B cell (primary cell): ENCODE data around the gene UNCX. TPM values are rescaled to one million over a fixed set of nuclear protein-coding genes. Genes with fewer than 3 reads are reported as not detected.
"Not testable (repeated sequence)": the region's sequence is repeated elsewhere in the genome, so short reads cannot be mapped to it uniquely, and the experiment has no call there.

Experiments used
- ATAC-seq: fragments of 200-7000 bp; cut with Tn5 transposase; one replicate; pipeline ENCODE4 v1.10.0; 2021; ENCODE audit warnings: low read depth, mild to moderate bottlenecking, moderate number of reproducible peaks, moderate library complexity
- CTCF ChIA-PET: fragments of 350-600 bp; sonication (Branson Sonifier 250); formaldehyde crosslinking; loops from one replicate; lab custom pipeline; 2021; ENCODE audit warnings: antibody characterized with exemption, inconsistent platforms; lab: Charles Lee
- POLR2A ChIA-PET: fragments of 350-600 bp; sonication (Branson Sonifier 250); formaldehyde crosslinking; loops from one replicate; lab custom pipeline; 2021; ENCODE audit warnings: antibody characterized with exemption; lab: Charles Lee
- DNase-seq: peaks from one replicate; pipeline ENCODE4 v3.0.0; 2013
- H2AFZ ChIP-seq: 2 replicates; pipeline ENCODE4 v1.6.1; 2012; ENCODE audit warnings: mild to moderate bottlenecking, low read depth, low read length; ENCODE audit not compliant: insufficient read depth, poor library complexity, severe bottlenecking
- H3K27ac ChIP-seq, 2 donors: 1 replicate in 1 of 2; 2 replicates in 1 of 2; pipeline ENCODE4 v1.5.1; 2012 to 2013; ENCODE audit warnings: low read length in 2 of 2, mild to moderate bottlenecking in 2 of 2, moderate library complexity in 1 of 2
- H3K27me3 ChIP-seq, 4 experiments: fragments of 200-600 bp in 1 of 4; sonication (generic) in 1 of 4; replicated peaks in 1 of 4; 1 replicate in 2 of 4; 2 replicates in 2 of 4; pipeline versions ENCODE4 v1.6.1 to v1.7.0; 2013 to 2016; ENCODE audit warnings: low read length in 3 of 4, mild to moderate bottlenecking in 2 of 4, mixed read lengths in 1 of 4, moderate library complexity in 1 of 4; ENCODE audit not compliant: insufficient read depth in 4 of 4, control insufficient read depth in 3 of 4; ENCODE audit errors: control extremely low read depth in 1 of 4
- H3K36me3 ChIP-seq, 2 experiments: replicated peaks in 1 of 2; 1 replicate in 1 of 2; 2 replicates in 1 of 2; pipeline versions ENCODE4 v1.6.1 to v1.7.1; 2013; ENCODE audit warnings: low read length in 1 of 2; ENCODE audit not compliant: insufficient read depth in 2 of 2, control insufficient read depth in 1 of 2; ENCODE audit errors: control extremely low read depth in 1 of 2, extremely low read depth in 1 of 2
- H3K4me1 ChIP-seq, 2 donors: fragments of 200-600 bp in 1 of 2; sonication (generic) in 1 of 2; 1 replicate in 1 of 2; 2 replicates in 1 of 2; pipeline versions ENCODE4 v1.5.1 to v1.6.1; 2013 to 2017; ENCODE audit warnings: low read length in 2 of 2; ENCODE audit not compliant: control insufficient read depth in 2 of 2, insufficient read depth in 2 of 2
- H3K4me2 ChIP-seq: replicated peaks from 2 replicates; pipeline ENCODE3; 2012; ENCODE audit warnings: mild to moderate bottlenecking, low read depth, low read length; ENCODE audit not compliant: poor library complexity, severe bottlenecking
- H3K4me3 ChIP-seq, 5 experiments: fragments of 200-600 bp in 1 of 5; sonication (generic) in 1 of 5; 1 replicate in 3 of 5; 2 replicates in 2 of 5; pipeline versions ENCODE4 v1.5.1 to v1.7.0; 2011 to 2016; ENCODE audit warnings: low read length in 4 of 5, mild to moderate bottlenecking in 4 of 5, low read depth in 2 of 5, control low read depth in 1 of 5, moderate library complexity in 1 of 5; ENCODE audit not compliant: insufficient read depth in 1 of 5; ENCODE audit errors: control extremely low read depth in 1 of 5, extremely low read depth in 1 of 5
- H3K79me2 ChIP-seq: fragments of 200-600 bp; sonication (generic); one replicate; pipeline ENCODE4 v1.6.0; 2016; ENCODE audit warnings: low read length; ENCODE audit not compliant: control insufficient read depth, insufficient read depth
- H3K9ac ChIP-seq: fragments of 200-600 bp; sonication (generic); 2 replicates; pipeline ENCODE4 v1.6.1; 2017; ENCODE audit warnings: mild to moderate bottlenecking, low read length, moderate library complexity
- H3K9me3 ChIP-seq, 3 donors: one replicate each; pipeline versions ENCODE4 v1.6.1 to v1.7.1; 2013; ENCODE audit warnings: low read length in 2 of 3; ENCODE audit not compliant: control insufficient read depth in 2 of 3, insufficient read depth in 1 of 3; ENCODE audit errors: control extremely low read depth in 1 of 3
- H4K20me1 ChIP-seq: 2 replicates; pipeline ENCODE4 v1.6.0; 2012; ENCODE audit warnings: mild to moderate bottlenecking, low read length; ENCODE audit not compliant: insufficient read depth, control insufficient read depth, poor library complexity, severe bottlenecking
- H3K27ac Mint-ChIP-seq: one replicate; pipeline ENCODE4 v1.8.0; 2021; ENCODE audit warnings: mixed read lengths
- H3K27me3 Mint-ChIP-seq: one replicate; pipeline ENCODE4 v1.8.0; 2021; ENCODE audit warnings: mixed read lengths
- H3K4me1 Mint-ChIP-seq: one replicate; pipeline ENCODE4 v1.8.0; 2021; ENCODE audit warnings: mixed read lengths
- H3K4me3 Mint-ChIP-seq: one replicate; pipeline ENCODE4 v1.8.0; 2021; ENCODE audit warnings: mixed read lengths
- H3K9me3 Mint-ChIP-seq: one replicate; pipeline ENCODE4 v1.8.0; 2022; ENCODE audit warnings: mixed read lengths; ENCODE audit not compliant: insufficient read depth
- EZH2 ChIP-seq: IDR thresholded peaks from 2 replicates; pipeline ENCODE4 v1.6.1; 2012; ENCODE audit warnings: borderline replicate concordance, low read depth, mild to moderate bottlenecking, moderate library complexity, low read length; ENCODE audit not compliant: insufficient read depth, poor library complexity, severe bottlenecking
- WGBS: methylation state at CpG from one replicate; pipeline ENCODE4 v1.1.5; 2013; ENCODE audit warnings: missing lambda C conversion rate; ENCODE audit not compliant: insufficient coverage; 5-methylcytosine and 5-hydroxymethylcytosine counted together
- intact Hi-C: fragments of 100-400 bp; cut with micrococcal nuclease; formaldehyde crosslinking; loops from one replicate; pipeline ENCODE4 v1.10.0; 2022
- polyA plus RNA-seq: library from polyadenylated mRNA; depleted of rRNA; stranded (reverse); fragments of >200 nt; gene quantifications from 2 replicates; pipeline ENCODE4 v1.2.3, GENCODE V29; 2012
- total RNA-seq, 2 donors: library from RNA; stranded (reverse); fragments of 120-200 nt in 1 of 2; gene quantifications; 1 replicate in 1 of 2; 2 replicates in 1 of 2; pipeline versions ENCODE4 v1.2.3 to v1.2.4, GENCODE V29; 2013 to 2022
- TF ChIP-seq, protein P1 (sequence below): fragments of 200-600 bp; IDR thresholded peaks from one replicate; pipeline ENCODE4 v1.8.0; 2022; ENCODE audit warnings: antibody characterized with exemption, mild to moderate bottlenecking

The UNCX gene
- total and polyA plus RNA-seq, 2 donors (not counting 1 experiment from before 2014, with no cell fraction given): not detected

DNA sequence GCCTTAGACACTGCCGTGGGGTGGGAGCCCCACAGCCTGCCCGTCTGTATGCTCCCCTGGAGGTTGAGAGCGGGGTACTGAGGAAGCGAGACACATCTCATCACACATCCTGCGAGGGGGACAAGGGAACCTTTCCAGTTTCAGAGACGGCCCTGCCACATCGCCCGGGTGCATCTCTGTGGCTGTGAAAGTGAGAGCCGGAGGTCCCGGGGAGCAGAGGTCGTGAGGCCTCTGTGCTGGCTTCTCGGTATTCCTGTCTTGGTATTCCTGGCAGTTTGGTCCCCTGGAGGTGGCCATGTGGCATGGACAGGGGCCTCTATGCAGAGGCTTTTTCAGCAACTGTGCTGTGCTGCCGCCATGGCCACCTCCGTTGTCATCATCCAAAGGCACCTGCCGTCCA is 30.8 kb upstream of the UNCX start:
- DNase-seq: no peak
- Histone ChIP-seq H3K4me3 (no peak overlapping the region), H3K4me2 (no peak overlapping the region), H3K27me3 (no peaks in the 10 kb centered on the region), H3K4me1 (no peaks in the 10 kb centered on the region), H3K9ac (no peak overlapping the region), H2AFZ (no peak overlapping the region), H3K79me2 (no peaks in the 10 kb centered on the region), H3K9me3 (no peaks in the 10 kb centered on the region), H3K36me3 (no peaks in the 10 kb centered on the region), H4K20me1 (no peaks in the 10 kb centered on the region), H3K27ac (no peak overlapping the region)
- intact Hi-C loops: no loop called here
- 91% methylated on average over 13 of the region's 15 CpGs for WGBS
- Mint-ChIP-seq H3K27ac (no peak overlapping the region), H3K27me3 (peaks cover 9% of the 10 kb centered on the region), H3K4me1 (no peaks in the 10 kb centered on the region), H3K9me3 (no peaks in the 10 kb centered on the region), H3K4me3 (no peak overlapping the region)
- no peak for ATAC-seq
- TF ChIP-seq EZH2: no peak
- TF ChIP-seq, protein P1, sequence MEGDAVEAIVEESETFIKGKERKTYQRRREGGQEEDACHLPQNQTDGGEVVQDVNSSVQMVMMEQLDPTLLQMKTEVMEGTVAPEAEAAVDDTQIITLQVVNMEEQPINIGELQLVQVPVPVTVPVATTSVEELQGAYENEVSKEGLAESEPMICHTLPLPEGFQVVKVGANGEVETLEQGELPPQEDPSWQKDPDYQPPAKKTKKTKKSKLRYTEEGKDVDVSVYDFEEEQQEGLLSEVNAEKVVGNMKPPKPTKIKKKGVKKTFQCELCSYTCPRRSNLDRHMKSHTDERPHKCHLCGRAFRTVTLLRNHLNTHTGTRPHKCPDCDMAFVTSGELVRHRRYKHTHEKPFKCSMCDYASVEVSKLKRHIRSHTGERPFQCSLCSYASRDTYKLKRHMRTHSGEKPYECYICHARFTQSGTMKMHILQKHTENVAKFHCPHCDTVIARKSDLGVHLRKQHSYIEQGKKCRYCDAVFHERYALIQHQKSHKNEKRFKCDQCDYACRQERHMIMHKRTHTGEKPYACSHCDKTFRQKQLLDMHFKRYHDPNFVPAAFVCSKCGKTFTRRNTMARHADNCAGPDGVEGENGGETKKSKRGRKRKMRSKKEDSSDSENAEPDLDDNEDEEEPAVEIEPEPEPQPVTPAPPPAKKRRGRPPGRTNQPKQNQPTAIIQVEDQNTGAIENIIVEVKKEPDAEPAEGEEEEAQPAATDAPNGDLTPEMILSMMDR: no peak
- POLR2A ChIA-PET: no interaction called here
- CTCF ChIA-PET: no interaction called here

DNA sequence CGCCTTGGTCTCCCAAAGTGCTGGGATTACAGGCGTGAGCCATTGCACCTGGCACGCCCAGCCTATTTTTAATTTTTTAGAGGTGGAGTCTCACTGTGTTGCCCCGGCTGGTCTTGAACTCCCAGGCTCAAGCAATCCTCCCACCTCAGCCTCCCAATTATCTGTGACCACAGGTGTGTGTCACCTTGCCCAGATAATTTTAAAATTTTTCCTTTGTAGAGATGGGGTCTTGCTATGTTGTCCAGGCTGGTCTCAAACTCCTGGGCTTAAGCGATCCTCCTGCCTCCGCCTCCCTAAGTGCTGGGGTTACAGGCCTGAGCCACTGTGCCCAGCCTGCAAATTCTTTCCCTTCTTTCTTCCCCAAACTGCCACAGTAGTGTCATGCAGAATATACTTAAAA is 29.8 kb upstream of the UNCX start:
- H3K27me3 ChIP-seq, H3K9me3 ChIP-seq, H3K9ac ChIP-seq, intact Hi-C loops, H3K27ac ChIP-seq, H3K4me3 ChIP-seq, H3K9me3 Mint-ChIP-seq, H3K4me1 ChIP-seq, H3K4me1 Mint-ChIP-seq, H2AFZ ChIP-seq, H3K27ac Mint-ChIP-seq, POLR2A ChIA-PET, H3K4me2 ChIP-seq, DNase-seq, H3K36me3 ChIP-seq, H3K27me3 Mint-ChIP-seq, ATAC-seq, H4K20me1 ChIP-seq, CTCF ChIA-PET, H3K4me3 Mint-ChIP-seq, H3K79me2 ChIP-seq: not testable (repeated sequence)
- 83% methylated on average over 1 of the region's 6 CpGs for WGBS
